ENCODE measurements around the gene FBXO36.

The FBXO36 gene

GRCh38 chr2:229922449-229923386, at the start of gene FBXO36:
Gene FBXO36 (plus strand): TSS chr2:229922503. CDS start chr2:229922514, 11 bp downstream.
- DNase-seq (ENCODE audit: low spot score) = peak; percentile 82
- no peak for TF ChIP-seq CTCF (IDR thresholded peaks at IDR 0.05)
- peak within 1 kb of the TSS; percentile 93 for H3K4me3 ChIP-seq
- peak within 1 kb of the TSS; percentile 96 to 98 for H3K27ac ChIP-seq

GRCh38 chr2:229873123-229873581, 49.2 kb upstream of the FBXO36 start:
- no peak for TF ChIP-seq CTCF (IDR thresholded peaks at IDR 0.05)
- no peak overlapping the region for H3K27ac ChIP-seq
- no peak overlapping the region for H3K4me3 ChIP-seq
- DNase-seq (ENCODE audit: low spot score) = no peak

- Histone ChIP-seq H3K27ac (no peak overlapping the region), H3K4me3 (no peak overlapping the region)
- no peak for TF ChIP-seq CTCF (IDR thresholded peaks at IDR 0.05)
- no peak for DNase-seq (ENCODE audit: low spot score)
These were observed 47.7 kb upstream of the FBXO36 start for GRCh38 chr2:229874647-229875046.

GRCh38 chr2:229875549-229875948, 46.8 kb upstream of the FBXO36 start:
- no peak for TF ChIP-seq CTCF (IDR thresholded peaks at IDR 0.05)

GRCh38 chr2:229879191-229879950, 42.9 kb upstream of the FBXO36 start:
- Histone ChIP-seq H3K4me3 (no peak overlapping the region), H3K27ac (no peak overlapping the region)
- no peak for TF ChIP-seq CTCF (IDR thresholded peaks at IDR 0.05)
- no peak for DNase-seq (ENCODE audit: low spot score)

More at GRCh38 chr2:229875549-229875948, 46.8 kb upstream of the FBXO36 start:
- H3K27ac ChIP-seq = no peak overlapping the region
- no peak overlapping the region for H3K4me3 ChIP-seq
- DNase-seq (ENCODE audit: low spot score) = no peak

- no peak for DNase-seq (ENCODE audit: low spot score)
- no peak overlapping the region for H3K27ac ChIP-seq
- H3K4me3 ChIP-seq = no peak overlapping the region
- TF ChIP-seq CTCF (IDR thresholded peaks at IDR 0.05) = no peak
These were observed 41.3 kb upstream of the FBXO36 start for GRCh38 chr2:229880892-229881586.

Measured in coronary artery (tissue), 2 donors.